ENCODE measurements around the gene GADL1.

GRCh38 chr3:30694148-30694547, 200.3 kb downstream of the GADL1 start:
- TF ChIP-seq CTCF (IDR thresholded peaks at IDR 0.05) = no peak
- no peak for TF ChIP-seq POLR2A (IDR thresholded peaks at IDR 0.05)
